Neutrophil (primary cell): ENCODE data around the gene RWDD4.

Experiments
- H3K27ac ChIP-seq: fragments of 200-600 bp; sonication (generic); 2 replicates; pipeline ENCODE4 v1.5.1; 2016; ENCODE audit warnings: mild to moderate bottlenecking, moderate library complexity
- H3K27me3 ChIP-seq: fragments of 200-600 bp; sonication (generic); 2 replicates; pipeline ENCODE4 v1.6.0; 2016; ENCODE audit warnings: mild to moderate bottlenecking
- H3K36me3 ChIP-seq: fragments of 200-600 bp; sonication (generic); 2 replicates; pipeline ENCODE4 v1.5.1; 2017
- H3K4me1 ChIP-seq, 2 experiments: fragments of 200-600 bp in 1 of 2; sonication (generic) in 1 of 2; 1 replicate in 1 of 2; 2 replicates in 1 of 2; pipeline versions ENCODE4 v1.5.1 to v1.6.1; 2013 to 2016; ENCODE audit warnings: low read depth in 1 of 2, low read length in 1 of 2, mild to moderate bottlenecking in 1 of 2, moderate library complexity in 1 of 2; ENCODE audit not compliant: control insufficient read depth in 1 of 2, insufficient read depth in 1 of 2
- H3K4me3 ChIP-seq, 2 experiments: fragments of 200-600 bp in 1 of 2; sonication (generic) in 1 of 2; 1 replicate in 1 of 2; 2 replicates in 1 of 2; pipeline ENCODE4 v1.5.1; 2013 to 2016; ENCODE audit warnings: low read depth in 1 of 2, low read length in 1 of 2, mild to moderate bottlenecking in 1 of 2, moderate library complexity in 1 of 2
- H3K9me3 ChIP-seq: fragments of 200-600 bp; sonication (generic); 2 replicates; pipeline ENCODE4 v1.5.1; 2016
- CTCF ChIP-seq: fragments of 200-600 bp; sonication (generic); IDR thresholded peaks from 2 replicates; pipeline ENCODE4 v1.5.1; 2016; ENCODE audit warnings: antibody characterized with exemption

RWDD4 gene

GRCh38 chr4:183600189-183600685 lies 58.7 kb downstream of the RWDD4 start:
- Histone ChIP-seq H3K27ac (no peak overlapping the region), H3K4me1 (no peaks in the 10 kb centered on the region), H3K27me3 (no peaks in the 10 kb centered on the region), H3K36me3 (no peaks in the 10 kb centered on the region), H3K4me3 (no peak overlapping the region), H3K9me3 (no peaks in the 10 kb centered on the region)
- TF ChIP-seq CTCF, result no peak

GRCh38 chr4:183599690-183600089 lies 59.3 kb downstream of the RWDD4 start:
- Histone ChIP-seq H3K9me3 (no peaks in the 10 kb centered on the region), H3K27ac (no peak overlapping the region), H3K27me3 (no peaks in the 10 kb centered on the region), H3K4me1 (no peaks in the 10 kb centered on the region), H3K36me3 (no peaks in the 10 kb centered on the region), H3K4me3 (no peak overlapping the region)
- TF ChIP-seq CTCF, result no peak

- H3K27ac ChIP-seq, result no peak overlapping the region
- no peak overlapping the region for H3K4me3 ChIP-seq
- no peaks in the 10 kb centered on the region for H3K27me3 ChIP-seq
- no peaks in the 10 kb centered on the region for H3K4me1 ChIP-seq
- no peak for TF ChIP-seq CTCF
- H3K9me3 ChIP-seq, result no peaks in the 10 kb centered on the region
- no peaks in the 10 kb centered on the region for H3K36me3 ChIP-seq
Measured at GRCh38 chr4:183599284-183599683, 59.7 kb downstream of the RWDD4 start.

- H3K27ac ChIP-seq, result no peak overlapping the region
- H3K27me3 ChIP-seq, result no peaks in the 10 kb centered on the region
- H3K4me3 ChIP-seq, result no peak overlapping the region
- H3K9me3 ChIP-seq, result no peaks in the 10 kb centered on the region
- H3K4me1 ChIP-seq, result no peaks in the 10 kb centered on the region
- no peak for TF ChIP-seq CTCF
- no peaks in the 10 kb centered on the region for H3K36me3 ChIP-seq
Measured at GRCh38 chr4:183596067-183596757, 62.8 kb downstream of the RWDD4 start.

- Histone ChIP-seq H3K4me1 (no peaks in the 10 kb centered on the region), H3K4me3 (no peak overlapping the region), H3K27ac (no peak overlapping the region), H3K9me3 (no peaks in the 10 kb centered on the region), H3K36me3 (no peaks in the 10 kb centered on the region), H3K27me3 (no peaks in the 10 kb centered on the region)
- no peak for TF ChIP-seq CTCF
Measured at GRCh38 chr4:183594823-183595222, 64.2 kb downstream of the RWDD4 start.
